Effector memory CD4-positive, alpha-beta T cell (primary cell): ENCODE measurements around the gene PELI3.

Experiments
- DNase-seq, 3 donors: peaks; one replicate each; pipeline ENCODE4 v3.0.0-alpha.2; 2020
- H3K27ac ChIP-seq: 2 replicates; pipeline ENCODE4 v1.7.0; 2013; ENCODE audit warnings: mild to moderate bottlenecking, low read length, moderate library complexity; ENCODE audit not compliant: insufficient read depth, poor library complexity, severe bottlenecking
- H3K27me3 ChIP-seq: replicated peaks from 2 replicates; pipeline ENCODE4 v1.7.0; 2013; ENCODE audit warnings: mild to moderate bottlenecking, low read length; ENCODE audit not compliant: insufficient read depth, control insufficient read depth, poor library complexity, severe bottlenecking
- H3K36me3 ChIP-seq: 2 replicates; pipeline ENCODE4 v1.7.0; 2013; ENCODE audit warnings: mild to moderate bottlenecking, low read length, moderate library complexity; ENCODE audit not compliant: control insufficient read depth, insufficient read depth
- H3K4me1 ChIP-seq: 2 replicates; pipeline ENCODE4 v1.7.0; 2013; ENCODE audit warnings: low read length, mild to moderate bottlenecking; ENCODE audit not compliant: control insufficient read depth, insufficient read depth, poor library complexity, severe bottlenecking
- H3K4me3 ChIP-seq: 2 replicates; pipeline ENCODE4 v1.7.0; 2013; ENCODE audit warnings: low read length, low read depth, mild to moderate bottlenecking; ENCODE audit not compliant: insufficient read depth, poor library complexity, severe bottlenecking
- H3K9me3 ChIP-seq: 2 replicates; pipeline ENCODE4 v1.7.0; 2013; ENCODE audit warnings: mild to moderate bottlenecking, low read length, moderate library complexity; ENCODE audit not compliant: control insufficient read depth

The PELI3 gene

DNA sequence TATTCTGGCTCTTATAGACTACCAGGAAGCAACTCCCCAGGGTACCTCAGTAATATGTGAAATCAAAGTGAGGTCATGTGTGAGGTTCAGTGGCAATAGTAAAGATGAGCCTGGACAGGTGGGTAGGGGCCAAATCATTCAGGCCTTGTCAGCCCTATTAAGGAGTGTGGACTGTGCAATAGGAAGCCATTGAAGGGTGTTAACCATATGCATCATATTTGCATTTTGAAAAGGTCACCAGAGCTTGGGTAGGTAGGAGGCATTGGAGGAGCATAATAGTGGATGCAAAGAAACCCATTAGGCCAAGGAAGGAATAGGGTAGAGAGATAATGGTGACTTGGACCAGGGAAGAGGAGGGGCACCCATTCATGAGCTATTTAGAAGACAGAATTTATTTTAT, 19.7 kb upstream of the PELI3 start:
- no peaks in the 10 kb centered on the region for H3K4me1 ChIP-seq
- H3K4me3 ChIP-seq: no peak overlapping the region
- no peak overlapping the region for H3K27ac ChIP-seq
- H3K9me3 ChIP-seq: peaks cover 8% of the 10 kb centered on the region
- H3K36me3 ChIP-seq: no peaks in the 10 kb centered on the region
- H3K27me3 ChIP-seq: no peaks in the 10 kb centered on the region
- no peak for DNase-seq

DNA sequence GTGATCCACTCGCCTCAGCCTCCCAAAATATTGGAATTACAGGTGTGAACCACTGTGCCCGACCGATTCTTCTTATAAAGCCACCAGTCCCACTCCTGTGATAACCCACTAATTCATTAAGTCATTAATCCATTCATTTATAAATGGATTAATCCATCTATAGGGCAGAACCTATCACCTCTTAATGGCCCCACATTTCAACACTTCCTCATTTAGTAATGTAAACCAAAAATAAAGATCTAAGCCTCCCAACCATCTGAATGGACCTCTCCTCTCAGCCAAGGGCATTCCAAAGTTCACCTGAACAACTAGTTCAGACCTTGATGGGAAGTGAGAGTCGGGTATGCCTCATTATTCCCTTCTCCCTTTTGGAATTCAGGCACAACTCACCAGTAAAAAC, 18.2 kb upstream of the PELI3 start:
- H3K9me3 ChIP-seq: peaks cover 2% of the 10 kb centered on the region
- no peak overlapping the region for H3K4me3 ChIP-seq
- H3K36me3 ChIP-seq: no peaks in the 10 kb centered on the region
- no peak overlapping the region for H3K27ac ChIP-seq
- DNase-seq: no peak
- H3K4me1 ChIP-seq: no peaks in the 10 kb centered on the region
- H3K27me3 ChIP-seq: no peaks in the 10 kb centered on the region

DNA sequence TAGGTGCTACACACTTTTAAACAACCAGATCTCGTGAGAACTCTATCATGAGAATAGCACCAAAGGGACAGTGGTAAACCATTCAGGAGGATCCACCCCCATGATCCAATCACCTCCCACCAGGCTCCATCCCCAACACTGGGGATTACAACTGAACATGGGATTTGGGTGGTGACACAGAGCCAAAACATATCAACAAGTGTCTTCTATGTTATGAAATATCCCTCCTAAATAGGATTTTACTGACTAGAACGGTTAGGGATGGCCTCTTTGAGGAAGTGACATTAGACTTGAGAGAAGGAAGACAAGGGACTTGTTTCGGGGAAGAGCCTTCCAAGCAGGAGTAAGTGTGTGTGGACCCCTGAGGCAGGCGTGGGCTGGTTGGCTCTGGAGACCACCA, 16.1 kb upstream of the PELI3 start:
- no peaks in the 10 kb centered on the region for H3K27me3 ChIP-seq
- H3K9me3 ChIP-seq: no peaks in the 10 kb centered on the region

DNA sequence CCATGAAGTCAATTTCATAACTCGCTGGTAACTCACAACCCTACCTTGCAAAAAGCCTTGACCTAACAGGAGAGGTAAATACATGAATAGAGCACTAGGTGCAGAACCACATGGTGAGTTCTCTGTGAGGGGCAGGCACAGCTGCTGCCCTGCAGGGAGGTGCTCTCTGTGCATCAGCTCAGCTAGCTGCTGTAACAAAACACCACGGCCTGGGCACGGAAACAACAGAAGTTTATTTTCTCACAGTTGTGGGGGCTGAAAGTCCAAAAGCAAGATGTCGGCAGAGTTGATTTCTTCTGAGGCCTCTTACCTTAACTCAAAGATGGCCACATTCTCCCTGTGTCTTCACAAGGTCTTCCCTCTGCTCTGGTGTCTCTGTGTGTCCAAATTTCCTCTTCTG, 15.0 kb upstream of the PELI3 start:
- Histone ChIP-seq H3K4me3 (no peak overlapping the region), H3K27ac (no peak overlapping the region), H3K4me1 (no peaks in the 10 kb centered on the region), H3K36me3 (no peaks in the 10 kb centered on the region), H3K9me3 (no peaks in the 10 kb centered on the region), H3K27me3 (no peaks in the 10 kb centered on the region)
- no peak for DNase-seq

More for the DNA sequence above, 16.1 kb upstream of the PELI3 start:
- Histone ChIP-seq H3K4me1 (no peaks in the 10 kb centered on the region), H3K36me3 (no peaks in the 10 kb centered on the region), H3K27ac (no peak overlapping the region), H3K4me3 (no peak overlapping the region)
- no peak for DNase-seq

DNA sequence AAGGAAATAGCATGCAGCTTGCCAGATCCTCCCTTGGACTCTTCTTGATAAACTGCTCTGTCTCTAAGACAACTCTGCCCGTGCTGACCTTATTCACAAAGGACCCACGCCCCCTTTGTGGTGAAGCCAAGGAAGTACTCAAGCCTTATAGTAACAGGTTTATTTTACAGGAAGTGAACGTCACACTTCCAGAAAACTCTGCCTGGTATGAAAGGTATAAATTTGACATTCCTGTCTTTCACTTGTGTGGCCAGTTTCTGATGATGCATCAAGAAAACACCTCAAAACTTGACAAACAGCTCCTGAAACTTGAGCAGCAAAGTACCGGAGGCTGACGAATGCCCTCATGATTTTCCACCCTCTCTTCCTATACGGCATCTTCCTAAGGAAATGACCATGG, 12.5 kb upstream of the PELI3 start:
- Histone ChIP-seq H3K27me3 (no peaks in the 10 kb centered on the region), H3K4me1 (no peaks in the 10 kb centered on the region), H3K36me3 (no peaks in the 10 kb centered on the region), H3K4me3 (no peak overlapping the region), H3K9me3 (no peaks in the 10 kb centered on the region), H3K27ac (no peak overlapping the region)
- DNase-seq: no peak

DNA sequence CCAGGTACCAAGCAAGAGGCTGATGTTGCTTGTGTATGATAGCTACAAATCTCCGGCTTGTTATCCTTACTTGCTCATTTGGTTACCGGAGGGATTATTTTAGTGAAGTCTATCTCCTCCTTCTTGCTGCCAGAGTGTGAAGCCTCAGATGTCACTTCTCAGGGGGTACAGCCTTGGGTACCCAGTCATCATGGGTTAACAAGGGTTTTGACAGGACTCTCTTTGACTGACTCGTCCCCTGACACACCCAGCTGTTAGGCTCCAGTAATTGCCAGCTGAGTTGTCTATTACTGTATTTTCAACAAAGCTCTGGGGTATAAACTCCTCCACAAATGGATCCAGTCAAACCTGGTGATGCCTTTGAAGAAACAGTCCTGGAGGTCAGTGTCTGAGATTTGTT, 11.9 kb upstream of the PELI3 start:
- H3K27ac ChIP-seq: no peak overlapping the region
- no peaks in the 10 kb centered on the region for H3K27me3 ChIP-seq
- H3K36me3 ChIP-seq: no peaks in the 10 kb centered on the region
- DNase-seq: no peak
- no peaks in the 10 kb centered on the region for H3K4me1 ChIP-seq
- H3K4me3 ChIP-seq: no peak overlapping the region
- H3K9me3 ChIP-seq: no peaks in the 10 kb centered on the region

DNA sequence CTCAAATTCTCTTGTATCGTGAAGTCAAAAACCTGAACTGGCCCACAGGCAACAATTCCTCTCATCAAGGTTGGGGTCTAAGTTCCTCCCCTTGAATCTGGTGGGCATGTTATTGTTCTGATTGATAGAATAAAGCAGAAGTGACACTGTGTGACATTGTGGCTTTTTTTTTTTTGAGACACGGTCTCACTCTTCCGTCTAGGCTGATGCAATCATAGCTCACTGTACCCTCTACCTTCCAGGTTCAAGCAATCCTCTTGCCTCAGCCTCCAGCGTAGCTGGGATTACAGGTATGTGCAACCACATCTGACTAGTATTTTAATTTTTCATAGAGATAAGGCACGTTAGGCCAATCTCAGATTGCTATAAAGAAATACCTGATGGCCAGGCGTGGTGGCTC, 8.9 kb upstream of the PELI3 start:
- Histone ChIP-seq H3K36me3 (no peaks in the 10 kb centered on the region), H3K4me1 (no peaks in the 10 kb centered on the region), H3K27ac (no peak overlapping the region), H3K27me3 (no peaks in the 10 kb centered on the region), H3K9me3 (no peaks in the 10 kb centered on the region), H3K4me3 (no peak overlapping the region)
- no peak for DNase-seq

DNA sequence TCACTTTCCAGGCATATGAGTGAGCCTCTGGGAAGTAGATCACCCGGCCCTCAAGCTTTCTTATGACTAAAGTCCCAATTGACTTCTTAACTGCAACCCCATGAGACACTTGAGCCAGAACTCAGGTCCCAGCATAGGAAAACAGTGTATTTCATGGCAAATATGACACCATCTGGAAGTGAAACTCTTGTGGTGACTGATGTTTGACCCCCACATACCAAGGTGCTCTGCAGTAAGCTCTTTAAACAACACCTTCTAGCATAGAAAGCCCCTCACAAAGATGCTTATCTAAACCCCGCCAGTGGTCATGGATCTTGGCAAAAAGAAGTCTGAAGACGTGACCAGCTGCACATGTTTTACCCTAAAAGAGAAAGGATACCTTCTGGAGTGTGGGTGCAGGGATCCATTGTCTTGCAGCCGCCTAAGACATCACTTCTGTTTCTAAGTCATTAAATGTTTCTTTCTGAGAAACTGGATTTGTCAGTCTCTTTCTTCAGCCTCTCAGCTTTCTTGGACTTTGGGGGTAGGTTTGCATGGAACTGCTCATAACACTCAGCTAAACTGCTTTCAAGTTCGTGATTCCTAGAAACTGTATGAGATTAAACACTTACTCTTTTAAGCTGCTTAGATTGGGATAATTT, 7.4 kb upstream of the PELI3 start:
- no peaks in the 10 kb centered on the region for H3K27me3 ChIP-seq
- no peak for DNase-seq
- H3K9me3 ChIP-seq: no peaks in the 10 kb centered on the region
- H3K4me1 ChIP-seq: no peaks in the 10 kb centered on the region
- no peaks in the 10 kb centered on the region for H3K36me3 ChIP-seq
- H3K4me3 ChIP-seq: no peak overlapping the region
- no peak overlapping the region for H3K27ac ChIP-seq

DNA sequence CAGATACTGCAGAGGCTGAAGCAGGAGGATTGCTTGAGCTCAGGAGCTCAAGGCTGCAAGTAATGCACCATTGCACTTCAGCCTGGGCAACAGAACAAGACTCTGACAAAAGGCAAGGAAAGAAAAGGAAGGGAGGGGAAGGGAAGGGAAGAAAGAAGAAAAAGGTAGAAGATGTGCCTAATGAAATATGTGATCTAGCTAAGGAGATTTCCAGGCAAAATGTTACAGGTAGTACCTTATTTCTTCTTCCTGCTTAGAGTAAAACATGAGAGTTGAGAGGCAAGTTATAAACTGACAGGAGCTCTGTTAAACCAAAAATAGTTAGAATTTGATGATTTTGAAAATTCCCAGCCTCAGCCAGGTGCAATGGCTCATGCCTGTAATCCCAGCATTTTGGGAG, 4.7 kb upstream of the PELI3 start:
- Histone ChIP-seq H3K4me3 (no peak overlapping the region), H3K27ac (no peak overlapping the region), H3K4me1 (peaks cover 4% of the 10 kb centered on the region), H3K36me3 (no peaks in the 10 kb centered on the region), H3K9me3 (no peaks in the 10 kb centered on the region), H3K27me3 (no peaks in the 10 kb centered on the region)
- no peak for DNase-seq

DNA sequence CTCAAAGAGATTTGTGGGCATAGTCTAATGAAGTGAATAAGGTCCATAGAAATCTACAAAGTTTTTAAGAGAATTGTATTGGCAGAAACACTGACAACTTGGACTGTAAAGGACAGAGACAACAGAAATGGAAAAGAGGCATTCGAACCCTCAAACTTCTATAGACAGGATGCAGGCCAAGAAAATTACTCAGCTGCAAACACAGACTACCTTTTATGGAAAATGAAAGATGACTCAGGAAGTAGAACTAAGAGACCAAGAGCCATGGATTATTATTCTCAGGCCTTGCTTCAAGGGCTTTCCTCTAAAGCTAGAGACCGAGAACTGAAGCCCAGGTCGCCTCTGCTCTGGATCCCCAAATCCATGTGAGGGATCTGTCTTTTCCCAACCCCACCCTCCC, 3.8 kb upstream of the PELI3 start:
- H3K4me1 ChIP-seq: peaks cover 12% of the 10 kb centered on the region
- H3K9me3 ChIP-seq: no peaks in the 10 kb centered on the region

More for the DNA sequence above, 3.8 kb upstream of the PELI3 start:
- no peaks in the 10 kb centered on the region for H3K27me3 ChIP-seq
- DNase-seq: no peak
- no peaks in the 10 kb centered on the region for H3K36me3 ChIP-seq
- H3K27ac ChIP-seq: no peak overlapping the region
- H3K4me3 ChIP-seq: no peak overlapping the region
